ENCODE measurements around the gene GNAO1.

GNAO1 gene

DNA sequence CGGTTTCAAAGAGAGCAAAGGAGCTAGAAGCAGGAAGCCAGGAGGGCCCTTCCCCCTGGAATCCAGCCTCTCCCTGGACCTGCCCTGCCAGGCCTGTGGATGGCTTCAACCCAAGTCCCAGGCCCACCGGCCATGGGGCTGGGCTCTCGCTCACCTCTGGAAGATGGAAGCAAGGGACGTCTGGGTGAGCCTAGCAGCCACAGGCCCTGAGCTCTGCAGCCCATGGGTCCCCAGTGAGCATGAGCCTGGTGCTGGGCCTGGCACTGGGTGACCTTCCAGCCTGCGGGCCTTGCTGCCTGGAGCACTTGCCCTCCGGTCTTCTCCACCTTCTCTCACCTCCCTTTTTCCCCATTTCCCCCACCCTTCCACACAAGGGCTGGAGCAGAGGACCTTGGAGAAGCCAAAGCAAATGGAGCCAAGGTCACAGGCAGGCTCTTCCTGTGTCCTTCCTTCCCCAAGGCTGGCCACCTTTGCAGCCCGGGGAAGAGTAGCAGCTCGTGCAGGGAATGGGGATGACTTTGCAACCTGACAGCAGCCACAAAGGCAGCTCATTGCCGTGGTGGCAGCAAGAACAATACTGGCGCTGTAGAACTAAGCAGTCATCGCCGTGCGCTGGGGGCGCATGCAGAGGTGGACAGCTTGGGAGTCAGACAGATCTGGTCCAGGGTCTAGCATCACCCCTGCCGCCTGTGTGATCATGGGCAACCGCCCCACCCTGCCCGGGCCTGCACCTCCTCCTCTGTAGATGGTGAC, 147.5 kb downstream of the GNAO1 start:
- no peak for DNase-seq

DNA sequence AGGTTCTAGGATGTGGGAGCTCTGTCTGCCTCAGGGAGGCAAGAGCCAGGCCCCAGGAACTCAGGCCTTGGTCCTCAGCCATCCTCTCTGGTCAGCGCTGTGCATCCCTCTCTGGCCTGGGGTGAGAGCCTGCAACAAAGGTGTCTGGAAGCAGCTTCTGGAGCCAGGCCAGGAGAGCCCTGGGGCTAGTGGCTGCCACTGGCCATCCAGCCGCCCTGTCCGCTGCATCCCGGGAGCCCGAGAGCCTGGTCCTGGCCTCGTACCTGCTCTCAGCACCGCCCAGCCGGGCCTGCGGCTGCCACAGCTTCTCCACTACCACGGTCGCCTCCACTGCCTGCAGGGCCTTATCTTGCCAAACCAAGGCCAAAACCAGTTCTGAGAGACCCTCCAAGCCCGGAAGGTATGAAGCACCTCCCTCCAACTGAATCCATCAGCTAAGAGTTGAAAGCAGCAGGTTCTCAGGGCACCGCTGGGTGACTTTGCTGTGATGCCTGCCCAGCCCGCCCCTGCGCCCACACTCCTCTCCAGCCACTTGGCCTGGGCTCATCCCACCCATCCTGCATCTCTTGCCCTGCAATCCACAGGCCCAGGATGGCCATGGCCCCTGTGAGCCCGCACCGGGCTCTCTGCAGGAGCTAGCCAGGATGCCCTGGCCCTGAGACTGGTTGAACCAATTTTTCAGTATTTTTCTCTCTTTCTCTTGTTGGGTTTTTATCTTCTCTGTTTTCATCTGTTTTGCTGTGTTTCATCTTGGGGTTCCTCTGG, 148.3 kb downstream of the GNAO1 start:
- no peak for DNase-seq

DNA sequence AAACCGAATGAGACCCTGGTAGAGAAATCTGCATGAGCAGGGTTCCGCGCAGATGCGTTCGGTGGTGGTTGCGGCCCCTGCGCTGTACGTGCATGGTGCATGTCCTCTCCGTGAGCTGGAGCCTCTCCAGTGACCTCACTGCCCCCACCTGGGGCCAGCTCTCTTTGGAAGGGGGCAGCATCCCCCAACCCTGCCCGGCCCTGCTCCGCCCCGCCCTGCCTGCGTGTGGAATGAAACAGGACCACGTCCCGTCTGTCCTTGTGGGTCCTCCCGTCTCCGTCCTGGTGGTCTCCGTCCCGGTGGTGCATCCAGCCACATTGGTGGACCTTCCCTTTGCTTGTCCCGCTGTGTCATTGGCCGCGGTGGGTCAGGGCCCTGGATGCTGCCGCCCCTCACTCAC, 149.1 kb downstream of the GNAO1 start:
- DNase-seq = no peak

DNA sequence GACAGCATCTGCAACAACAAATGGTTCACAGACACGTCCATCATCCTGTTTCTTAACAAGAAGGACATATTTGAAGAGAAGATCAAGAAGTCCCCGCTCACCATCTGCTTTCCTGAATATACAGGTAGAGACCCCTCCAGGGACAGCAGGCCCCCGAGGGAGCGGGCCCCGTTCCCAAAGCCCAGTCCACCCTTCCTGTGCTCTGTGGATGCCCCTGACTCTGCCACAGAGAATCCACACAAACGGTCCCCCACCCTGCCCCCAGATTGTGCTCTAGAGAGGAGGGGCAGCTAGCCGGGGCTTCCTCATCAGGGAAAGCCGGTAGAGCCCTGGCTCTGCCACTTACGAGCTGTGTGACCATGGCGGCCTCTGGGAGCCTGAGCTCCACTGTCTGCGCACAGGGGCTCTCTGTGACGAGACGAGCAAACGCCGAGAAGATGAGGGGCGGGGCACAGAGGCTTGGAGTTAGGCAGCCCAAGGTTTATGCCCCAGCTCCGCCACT, 149.6 kb downstream of the GNAO1 start:
- DNase-seq = no peak

DNA sequence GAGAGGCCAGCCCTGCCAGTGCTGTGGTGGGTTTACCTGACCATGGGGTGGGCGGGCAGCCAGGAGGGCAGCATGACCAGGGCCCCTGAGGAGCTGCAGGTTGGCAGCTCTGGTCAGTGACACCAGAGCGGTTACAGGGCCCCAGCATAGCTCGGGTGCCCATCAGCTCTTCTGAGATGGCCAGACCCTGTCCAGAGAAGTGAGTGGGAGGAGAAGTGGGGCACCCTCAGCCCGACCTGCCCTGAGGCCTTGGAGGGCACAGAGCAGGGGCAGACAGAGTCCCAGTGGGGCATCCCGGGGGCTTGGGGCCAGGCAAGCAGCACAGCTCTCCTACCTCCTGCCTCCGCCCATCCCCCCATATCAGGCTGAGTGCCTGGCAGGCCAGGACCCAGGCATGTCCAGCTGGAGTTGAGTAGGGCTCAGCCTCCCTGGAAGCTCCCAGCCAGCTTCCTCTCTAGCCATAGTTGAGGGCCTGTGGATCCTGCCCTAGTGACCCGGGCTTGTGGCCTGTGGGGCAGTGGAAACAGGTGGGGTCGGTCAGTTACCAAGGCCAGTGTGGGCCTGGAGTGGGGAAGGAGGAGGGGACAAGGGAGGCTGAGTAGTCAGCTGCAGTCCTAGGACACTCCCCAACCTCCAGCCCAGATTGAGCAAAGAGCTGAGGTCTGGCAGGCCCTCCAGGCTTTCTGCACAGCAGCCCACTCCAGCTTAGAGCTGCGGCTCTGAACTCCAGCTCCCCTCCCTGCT, 150.5 kb downstream of the GNAO1 start:
- no peak for DNase-seq

DNA sequence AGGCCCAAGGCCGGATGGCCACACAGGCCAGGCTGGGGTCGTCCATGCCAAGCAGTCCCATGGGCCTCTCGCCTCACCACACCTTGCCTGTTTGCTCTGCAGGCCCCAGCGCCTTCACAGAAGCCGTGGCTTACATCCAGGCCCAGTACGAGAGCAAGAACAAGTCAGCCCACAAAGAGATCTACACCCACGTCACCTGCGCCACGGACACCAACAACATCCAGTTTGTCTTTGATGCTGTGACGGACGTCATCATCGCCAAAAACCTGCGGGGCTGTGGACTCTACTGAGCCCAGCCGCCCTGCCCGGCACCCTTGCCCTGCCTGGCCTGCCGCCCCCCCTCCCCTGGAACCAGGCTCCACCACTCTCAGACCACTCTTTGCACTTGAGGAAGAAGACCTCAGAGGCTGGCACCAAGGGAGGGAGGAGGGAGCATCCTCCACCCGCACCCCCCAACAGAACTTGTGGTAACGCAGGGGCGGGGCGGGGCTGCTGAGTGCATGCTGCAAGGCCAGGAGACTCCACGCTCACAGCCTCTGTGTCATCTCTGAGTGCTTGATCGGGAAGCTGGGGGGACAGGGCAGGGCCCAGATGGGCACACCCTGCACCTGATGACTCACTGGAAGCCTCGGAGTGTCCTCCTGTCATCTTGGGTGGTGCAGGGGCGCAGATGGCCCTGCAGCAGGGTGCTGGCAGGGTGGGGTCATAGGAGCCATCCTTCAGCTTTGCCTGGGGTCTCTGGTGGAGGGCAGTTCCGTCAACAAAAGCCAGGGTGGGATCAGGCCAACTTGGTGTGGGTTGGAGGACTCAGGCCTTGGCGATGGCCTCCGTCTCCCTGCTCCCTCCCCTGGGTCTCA, 152.6 kb downstream of the GNAO1 start:
- no peak for DNase-seq

DNA sequence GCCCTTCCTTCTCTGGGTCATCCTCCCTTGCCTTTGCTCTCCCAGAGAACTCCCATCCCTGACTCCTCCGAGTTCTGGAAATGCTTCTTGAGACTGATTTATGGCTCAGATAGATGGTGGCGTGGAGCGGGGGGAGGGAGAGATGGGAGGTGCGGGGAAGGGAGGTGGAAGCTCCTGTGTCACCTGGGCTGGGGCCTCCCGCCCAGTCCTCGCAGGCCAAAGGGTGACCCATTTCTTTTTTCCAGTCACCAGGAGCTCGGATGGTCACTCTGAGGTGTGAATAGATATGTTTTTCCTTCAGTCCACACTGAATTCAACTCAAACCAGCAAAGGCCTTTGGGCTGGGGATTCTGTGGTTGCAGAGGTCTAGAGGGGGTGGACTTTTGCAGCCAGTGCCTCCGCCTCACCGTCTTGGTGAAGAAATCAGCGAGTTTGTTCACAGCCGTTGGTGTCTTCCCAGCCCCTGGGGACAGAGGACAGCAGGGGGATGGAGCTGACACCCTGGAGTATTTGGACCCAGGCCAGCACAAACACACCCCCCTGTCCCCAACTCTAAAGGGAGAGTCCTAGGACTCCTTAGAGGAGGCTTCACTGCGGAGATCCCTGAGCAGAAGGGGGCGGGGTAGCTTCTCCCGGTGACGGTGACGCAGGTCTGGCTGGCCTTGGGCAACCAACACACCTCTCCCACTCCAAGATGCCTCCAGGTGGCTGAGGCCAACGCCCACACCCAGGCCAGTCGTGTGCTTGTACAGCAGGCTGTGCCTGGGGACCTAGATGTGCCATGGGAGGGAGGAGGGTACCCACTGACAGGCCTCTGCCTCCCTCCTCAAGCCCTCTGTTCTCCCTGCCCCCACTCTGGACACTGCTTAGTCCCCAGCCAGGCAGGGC, 153.5 kb downstream of the GNAO1 start:
- no peak for DNase-seq

DNA sequence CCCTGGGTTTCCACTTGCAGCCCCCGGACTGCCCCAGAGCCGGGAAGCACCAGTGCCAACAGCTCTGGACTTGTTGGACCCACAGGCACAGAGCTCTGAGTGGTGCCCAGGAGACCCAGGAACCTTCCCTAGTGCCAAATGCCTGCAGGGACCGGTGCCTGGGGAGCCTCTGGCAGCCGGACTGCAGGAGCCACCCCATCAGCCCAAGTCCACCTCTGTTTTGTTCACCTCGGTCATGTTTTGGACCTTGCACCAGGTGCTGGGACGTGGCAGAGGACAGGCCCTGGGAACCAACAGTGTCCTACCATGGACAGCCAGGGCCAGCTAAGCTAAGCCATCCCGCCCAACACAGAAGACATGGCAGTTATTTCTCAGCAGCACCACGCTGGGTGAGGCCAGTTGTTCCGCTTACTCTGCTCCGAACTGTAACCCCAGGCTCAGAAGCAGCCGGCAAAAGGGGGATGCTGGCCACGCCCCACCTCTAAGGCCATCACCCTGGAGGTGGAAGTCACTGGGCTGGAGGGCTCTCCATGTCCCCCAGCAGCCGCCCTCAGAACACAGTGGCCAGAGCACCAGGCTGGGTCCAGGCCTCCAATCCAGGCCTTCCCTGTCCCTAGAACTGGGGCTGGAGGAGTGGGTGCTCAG, 154.2 kb downstream of the GNAO1 start:
- no peak for DNase-seq

DNA sequence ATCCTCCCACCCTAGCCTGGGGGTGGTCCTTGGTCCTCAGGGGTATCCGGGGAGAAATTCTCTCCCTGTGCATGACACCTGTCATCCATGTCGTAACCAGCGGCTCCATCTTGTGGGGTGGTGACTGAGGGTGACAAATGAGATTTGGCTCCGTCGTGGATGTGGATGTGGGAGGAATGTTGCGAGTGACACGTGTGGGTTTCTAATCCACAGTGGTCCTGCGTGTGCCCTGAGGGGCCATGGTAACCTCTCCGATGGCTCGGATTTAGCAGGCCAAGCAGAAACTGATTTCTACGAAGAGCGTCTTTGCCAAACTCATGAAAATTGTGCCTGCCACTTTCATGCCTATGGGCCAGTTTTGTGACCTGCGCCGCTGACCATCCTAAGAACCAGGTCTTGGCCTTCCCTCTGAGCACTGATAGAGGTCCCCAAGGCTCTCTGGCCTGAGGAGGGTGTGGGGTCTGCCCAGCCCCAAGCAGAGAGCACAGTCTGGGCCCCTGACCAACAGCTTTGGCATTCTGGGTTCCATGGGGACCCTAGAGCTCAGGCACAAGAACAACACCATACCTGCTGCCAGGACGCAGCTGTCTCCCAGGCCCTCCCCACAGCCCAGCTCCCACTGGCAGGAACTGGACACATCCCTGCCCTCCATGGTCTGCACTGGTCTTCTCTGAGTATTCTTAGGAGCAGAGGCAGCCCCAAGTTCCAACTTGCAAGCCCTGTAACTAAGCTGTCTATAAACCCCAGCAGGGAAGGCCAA, 155.0 kb downstream of the GNAO1 start:
- DNase-seq = no peak

DNA sequence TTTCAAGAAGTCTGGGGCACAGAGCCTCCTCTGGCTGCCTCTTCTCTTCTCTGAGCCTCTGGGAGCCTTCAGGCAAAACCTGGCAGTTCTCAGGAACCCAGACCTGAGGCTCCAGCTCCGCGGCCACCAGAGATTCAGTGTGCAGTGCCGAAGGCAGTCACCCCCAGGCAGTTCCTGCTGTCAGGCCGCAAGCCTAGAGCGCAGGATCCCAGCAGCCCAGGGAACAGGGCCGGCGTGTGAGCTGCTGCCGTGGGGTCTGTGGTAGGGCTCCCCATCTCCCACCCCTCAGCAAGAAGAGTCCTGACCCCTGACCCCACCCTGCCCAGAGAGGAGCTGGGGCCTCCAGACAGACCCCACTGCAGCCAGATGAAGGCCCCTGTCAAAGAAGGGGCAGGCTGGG, 155.9 kb downstream of the GNAO1 start:
- no peak for DNase-seq

DNA sequence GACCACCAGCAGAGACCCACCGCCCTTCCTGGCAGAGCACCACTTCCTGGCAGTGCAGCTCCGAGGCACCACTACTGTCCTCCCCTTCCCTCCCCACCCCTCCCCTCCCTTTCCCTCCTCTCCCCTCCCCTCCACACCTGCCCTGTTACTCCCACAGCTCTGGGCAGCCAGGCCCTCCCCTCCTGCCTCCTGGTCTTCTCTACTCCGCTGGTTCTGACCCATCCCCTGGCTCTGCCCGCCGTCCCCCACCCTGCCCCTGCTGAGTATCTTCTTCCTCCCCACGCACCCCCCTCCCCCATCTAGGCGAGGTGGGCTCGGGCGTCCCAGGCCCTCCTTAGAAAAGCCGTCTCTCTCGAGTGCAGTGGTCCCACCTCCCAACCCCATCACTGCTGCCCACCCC, 156.4 kb downstream of the GNAO1 start:
- DNase-seq = no peak

DNA sequence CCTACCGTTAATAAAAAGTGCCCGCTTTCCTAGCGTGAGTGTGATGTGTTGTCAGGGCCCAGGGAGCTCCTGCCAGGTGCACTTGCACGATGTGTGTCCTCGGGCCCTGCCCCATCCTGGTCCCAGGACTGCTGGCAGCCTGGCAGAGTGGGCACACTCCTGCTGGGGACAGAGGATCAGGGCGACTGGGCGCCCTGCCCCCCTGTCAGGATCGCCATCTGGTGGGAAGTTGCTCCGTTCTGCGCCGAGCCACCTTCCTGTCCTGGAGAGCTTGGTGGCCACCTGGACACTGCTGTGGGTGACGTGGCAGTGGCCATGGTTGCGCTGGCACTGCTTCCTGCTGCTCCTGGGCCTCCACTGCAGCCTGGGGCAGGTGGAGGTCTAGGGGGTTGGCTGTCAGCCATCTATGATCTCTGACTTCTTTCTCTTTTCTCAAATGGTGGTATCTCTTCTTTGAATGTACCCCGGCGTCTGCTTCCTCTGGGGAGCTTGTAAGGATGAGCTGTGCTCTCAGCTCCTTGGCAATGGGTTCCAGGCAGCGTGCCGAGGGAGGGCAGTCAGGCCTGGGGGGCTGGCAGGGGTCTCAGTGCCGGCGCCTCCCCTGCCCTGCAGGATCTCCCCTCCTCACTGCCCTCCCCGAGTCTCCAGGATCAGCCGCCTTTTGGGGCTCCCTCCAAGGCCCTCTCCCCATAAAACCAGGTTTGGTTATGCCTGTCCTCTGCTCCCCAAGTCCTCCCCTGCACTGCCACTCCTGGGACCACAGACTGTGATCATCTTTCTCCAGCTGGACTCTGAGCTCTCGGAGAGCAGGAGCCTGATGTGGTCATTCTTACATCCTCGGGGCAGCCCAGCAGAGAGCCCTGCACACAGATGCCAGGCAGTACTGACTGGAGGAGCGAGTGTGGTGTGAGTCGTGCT, 157.1 kb downstream of the GNAO1 start:
- no peak for DNase-seq

DNA sequence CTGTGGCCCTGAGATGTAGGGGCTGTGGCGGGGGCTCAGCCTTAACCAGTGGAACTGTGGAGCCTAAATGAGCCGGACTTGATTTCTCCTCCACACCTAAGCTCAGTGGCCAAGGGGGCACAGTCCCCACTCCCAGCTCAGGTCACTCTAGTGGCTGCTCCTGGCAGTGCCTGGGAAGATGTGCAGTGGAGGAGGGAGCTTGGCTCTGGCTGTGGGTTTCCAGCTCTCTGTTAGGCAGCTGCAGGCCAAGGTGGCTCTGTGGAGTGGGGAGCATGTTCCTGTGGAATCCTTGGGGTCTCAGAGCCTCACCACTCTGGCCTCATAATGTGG, 157.8 kb downstream of the GNAO1 start:
- DNase-seq = no peak

DNA sequence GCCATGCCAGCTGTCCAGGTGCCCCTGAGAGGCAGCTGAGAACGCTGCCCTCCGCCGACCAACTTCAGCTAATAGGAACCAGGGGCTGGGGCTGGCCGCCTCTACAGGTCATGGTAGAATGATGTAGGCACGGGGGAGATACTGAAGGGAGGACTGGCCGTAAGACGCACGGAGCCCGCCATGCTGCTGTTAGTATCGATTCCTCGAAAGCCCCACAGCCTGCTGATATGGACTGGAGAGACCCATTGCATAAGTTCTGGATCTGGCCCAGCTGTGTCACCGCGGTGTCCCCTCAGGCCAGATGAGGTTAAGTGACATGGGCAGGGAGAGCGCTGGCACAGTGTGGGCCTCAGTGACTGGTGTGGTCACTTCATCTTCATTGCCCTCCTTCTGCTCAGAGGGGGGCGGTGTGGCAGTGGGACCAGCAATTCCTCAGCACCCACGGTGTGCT, 158.4 kb downstream of the GNAO1 start:
- DNase-seq = no peak

DNA sequence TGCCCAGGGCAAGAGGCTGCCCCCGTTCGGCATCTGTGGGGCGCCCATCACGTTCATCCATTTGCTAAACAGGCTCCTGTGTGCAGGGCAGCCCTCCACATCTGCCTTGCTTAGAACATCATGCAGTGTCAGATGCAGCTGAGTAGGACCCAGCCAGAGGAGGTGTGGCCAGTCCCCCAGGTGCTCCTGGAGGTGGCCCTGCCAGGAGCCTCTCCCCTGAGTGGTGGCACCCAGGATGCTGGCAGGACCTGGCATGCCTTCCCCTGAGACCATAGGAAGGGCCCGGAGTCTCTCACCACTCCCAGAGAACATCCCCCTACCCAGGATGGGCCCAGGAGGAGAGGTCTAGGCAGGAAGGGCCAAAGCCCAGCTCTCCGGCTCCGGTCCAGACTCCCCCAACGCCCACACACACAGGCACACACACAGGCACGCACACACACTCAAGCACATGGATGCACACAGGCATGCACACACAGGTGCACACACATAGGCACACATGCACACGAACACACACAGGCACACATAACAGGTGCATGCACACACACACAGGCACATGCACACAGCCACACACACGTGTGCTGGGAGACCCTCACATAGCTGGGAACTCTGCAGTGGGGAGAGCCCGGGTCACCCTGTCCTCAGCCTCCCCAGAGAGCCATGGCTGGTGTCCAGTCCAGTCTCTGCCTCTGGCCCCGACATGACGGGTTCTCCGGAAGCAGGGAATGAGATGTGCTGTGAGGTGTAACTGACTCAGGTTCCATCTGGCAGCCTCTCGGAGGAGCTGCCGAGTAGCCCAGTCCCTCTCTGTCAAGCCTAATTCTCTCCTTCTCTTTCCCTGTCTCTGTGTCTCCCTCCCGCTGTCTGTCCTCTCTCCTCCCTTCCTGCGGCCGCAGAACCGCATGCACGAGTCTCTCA, 159.5 kb downstream of the GNAO1 start:
- DNase-seq = no peak

DNA sequence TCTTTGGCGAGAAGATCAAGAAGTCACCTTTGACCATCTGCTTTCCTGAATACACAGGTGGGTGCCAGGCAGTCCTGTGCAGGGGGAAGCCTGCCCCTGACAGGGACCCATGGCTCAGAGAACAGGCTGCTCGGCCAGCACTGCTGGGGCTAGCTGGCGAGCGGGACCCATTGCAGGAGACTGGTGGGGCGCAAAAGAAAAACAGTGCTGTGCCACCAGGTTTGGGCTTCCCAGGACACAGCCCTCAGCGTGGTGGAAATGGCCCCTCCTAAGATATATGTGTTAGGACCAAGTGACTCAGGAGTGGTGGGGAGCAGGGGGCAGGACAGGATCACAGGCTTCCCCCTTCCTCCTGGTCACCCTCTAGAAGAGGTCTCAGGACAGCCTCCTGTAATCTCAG, 160.2 kb downstream of the GNAO1 start:
- no peak for DNase-seq

DNA sequence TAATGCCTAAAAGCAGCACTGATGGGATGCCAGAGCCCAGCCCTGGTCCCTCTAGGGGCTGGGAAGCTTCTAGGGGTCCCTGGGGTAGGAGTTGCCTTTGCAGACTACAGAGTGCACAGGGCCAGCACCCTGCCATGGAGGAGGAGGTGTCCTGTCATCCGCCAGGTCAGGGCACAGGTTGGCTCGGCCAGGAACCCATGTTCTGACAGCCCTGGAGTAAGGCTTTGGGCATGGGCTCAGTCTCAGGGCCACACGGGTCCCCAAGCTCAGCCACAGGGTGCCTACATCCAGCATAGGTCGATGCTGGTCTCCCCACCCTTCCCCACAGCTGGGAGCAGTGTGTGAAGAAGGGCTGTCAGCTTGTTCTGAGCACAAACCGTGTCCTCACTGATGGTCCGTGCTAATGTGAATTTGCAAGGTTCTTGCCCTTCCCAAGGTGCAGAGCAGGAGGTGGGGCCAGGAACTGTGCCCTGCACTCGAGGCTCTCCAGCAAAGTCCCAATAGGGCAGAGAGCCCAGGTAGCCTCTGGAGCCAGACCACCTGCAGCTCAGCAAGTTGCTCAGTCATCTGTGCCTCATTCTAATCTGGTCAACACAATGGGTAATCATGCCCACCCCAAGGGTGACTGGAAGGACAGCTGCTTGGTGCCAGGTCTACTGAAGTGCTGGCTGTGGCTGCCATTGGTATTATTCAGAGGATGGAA, 161.2 kb downstream of the GNAO1 start:
- DNase-seq = no peak
